Measurements from ENCODE around the gene SLC22A23. TPM values are rescaled to one million over a fixed set of nuclear protein-coding genes. Genes with fewer than 3 reads are reported as not detected.

SLC22A23 gene
- total and polyA plus RNA-seq, 2 experiments from 2014 or later: 2.4 to 7.3 TPM

GRCh38 chr6:3394671-3395070 lies 62.2 kb downstream of the SLC22A23 start:
- Histone ChIP-seq H3K79me2 (ENCODE audit: insufficient read depth) (no peaks in the 10 kb centered on the region), H3F3A (ENCODE audit: insufficient read depth) (peaks cover 25% of the 10 kb centered on the region)
- TF ChIP-seq EZH2phosphoT487 (IDR thresholded peaks at IDR 0.05; ENCODE audit: insufficient read depth, low read depth): no peak
- TF ChIP-seq EZH2 (IDR thresholded peaks at IDR 0.05; ENCODE audit: insufficient read depth, poor library complexity, severe bottlenecking): no peak

DNA sequence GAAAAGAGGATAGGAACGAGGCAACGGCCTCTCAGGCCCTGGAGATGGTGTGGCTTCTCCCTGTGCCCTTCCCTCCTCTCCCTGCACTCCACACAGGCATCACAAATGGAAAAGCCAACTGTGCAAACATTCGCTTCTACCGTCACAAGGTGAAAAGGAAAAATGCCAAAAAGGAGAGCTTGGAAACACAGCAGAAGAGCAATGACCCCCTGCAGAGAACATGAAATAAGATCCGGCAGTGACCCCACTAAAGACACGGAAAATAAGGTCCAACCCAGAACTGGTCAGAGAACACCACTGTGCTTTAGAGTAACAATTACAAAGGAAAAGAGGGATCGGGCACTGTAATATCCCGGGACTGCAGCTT lies 63.0 kb downstream of the SLC22A23 start:
- in situ Hi-C loops (cut with MboI): no loop called here
- Histone ChIP-seq H3K4me2 (ENCODE audit: unreplicated experiment) (no peak overlapping the region), H2AFZ (no peak overlapping the region), H3K27me3 (replicated peaks; ENCODE audit: insufficient read depth) (no peaks in the 10 kb centered on the region), H3K36me3 (ENCODE audit: low read depth) (no peaks in the 10 kb centered on the region), H3K79me2 (ENCODE audit: insufficient read depth) (no peaks in the 10 kb centered on the region), H3K9me3 (ENCODE audit: low read depth) (no peaks in the 10 kb centered on the region), H3K9ac (no peak overlapping the region), H4K20me1 (ENCODE audit: insufficient read depth) (no peaks in the 10 kb centered on the region), H3K9me2 (ENCODE audit: insufficient read depth) (no peaks in the 10 kb centered on the region), H3K4me1 (ENCODE audit: insufficient read depth) (peaks cover 35% of the 10 kb centered on the region), H3K27ac (no peak overlapping the region), H3F3A (ENCODE audit: insufficient read depth) (peaks cover 33% of the 10 kb centered on the region), H3K4me3 (no peak overlapping the region)
- TF ChIP-seq EZH2phosphoT487 (IDR thresholded peaks at IDR 0.05; ENCODE audit: insufficient read depth, low read depth): no peak
- TF ChIP-seq EZH2 (IDR thresholded peaks at IDR 0.05; ENCODE audit: insufficient read depth, poor library complexity, severe bottlenecking): no peak
- 96 to 99% methylated on average over 8 of the region's 8 CpGs for WGBS, 2 experiments (ENCODE audit: low coverage in 1 of 2, low lambda C conversion rate in 2 of 2, missing lambda C conversion rate in 2 of 2)
- no peak for DNase-seq

More at GRCh38 chr6:3394671-3395070, 62.2 kb downstream of the SLC22A23 start:
- H3K36me3 ChIP-seq (ENCODE audit: low read depth): no peaks in the 10 kb centered on the region
- H3K4me1 ChIP-seq (ENCODE audit: insufficient read depth): peaks cover 26% of the 10 kb centered on the region
- H4K20me1 ChIP-seq (ENCODE audit: insufficient read depth): no peaks in the 10 kb centered on the region
- H3K4me2 ChIP-seq (ENCODE audit: unreplicated experiment): no peak overlapping the region
- H3K27ac ChIP-seq: no peak overlapping the region
- no peaks in the 10 kb centered on the region for H3K9me3 ChIP-seq (ENCODE audit: low read depth)
- H3K27me3 ChIP-seq (replicated peaks; ENCODE audit: insufficient read depth): no peaks in the 10 kb centered on the region
- no peak overlapping the region for H3K4me3 ChIP-seq
- DNase-seq: no peak
- WGBS, 2 experiments (ENCODE audit: low coverage in 1 of 2, low lambda C conversion rate in 2 of 2, missing lambda C conversion rate in 2 of 2): 89 to 92% methylated on average over 7 of the region's 7 CpGs
- no peak overlapping the region for H3K9ac ChIP-seq
- in situ Hi-C loops (cut with MboI): no loop called here
- H3K9me2 ChIP-seq (ENCODE audit: insufficient read depth): no peaks in the 10 kb centered on the region
- no peak overlapping the region for H2AFZ ChIP-seq

GRCh38 chr6:3392930-3393835 lies 63.7 kb downstream of the SLC22A23 start:
- Histone ChIP-seq H3K9ac (no peak overlapping the region), H3K27me3 (replicated peaks; ENCODE audit: insufficient read depth) (no peaks in the 10 kb centered on the region), H3F3A (ENCODE audit: insufficient read depth) (peaks cover 40% of the 10 kb centered on the region), H3K79me2 (ENCODE audit: insufficient read depth) (no peaks in the 10 kb centered on the region), H4K20me1 (ENCODE audit: insufficient read depth) (no peaks in the 10 kb centered on the region), H2AFZ (no peak overlapping the region), H3K4me1 (ENCODE audit: insufficient read depth) (peaks cover 39% of the 10 kb centered on the region), H3K4me3 (no peak overlapping the region), H3K27ac (no peak overlapping the region), H3K36me3 (ENCODE audit: low read depth) (no peaks in the 10 kb centered on the region), H3K9me3 (ENCODE audit: low read depth) (no peaks in the 10 kb centered on the region), H3K4me2 (ENCODE audit: unreplicated experiment) (no peak overlapping the region), H3K9me2 (ENCODE audit: insufficient read depth) (no peaks in the 10 kb centered on the region)
- in situ Hi-C loops (cut with MboI): no loop called here
- no peak for DNase-seq
- TF ChIP-seq EZH2 (IDR thresholded peaks at IDR 0.05; ENCODE audit: insufficient read depth, poor library complexity, severe bottlenecking) (no peak), EZH2phosphoT487 (IDR thresholded peaks at IDR 0.05; ENCODE audit: insufficient read depth, low read depth) (no peak)
- 91 to 95% methylated on average over 13 of the region's 13 CpGs for WGBS, 2 experiments (ENCODE audit: low coverage in 1 of 2, low lambda C conversion rate in 2 of 2, missing lambda C conversion rate in 2 of 2)

- no peaks in the 10 kb centered on the region for H3K27me3 ChIP-seq (replicated peaks; ENCODE audit: insufficient read depth)
Observed at GRCh38 chr6:3391902-3392458, 64.9 kb downstream of the SLC22A23 start.

More at GRCh38 chr6:3391902-3392458, 64.9 kb downstream of the SLC22A23 start:
- Histone ChIP-seq H3K79me2 (ENCODE audit: insufficient read depth) (0 out of 2 replicates have a peak, but pooled peaks cover 3% of the 10 kb centered on the region), H3F3A (ENCODE audit: insufficient read depth) (peaks cover 47% of the 10 kb centered on the region), H3K9me2 (ENCODE audit: insufficient read depth) (no peaks in the 10 kb centered on the region), H3K4me2 (ENCODE audit: unreplicated experiment) (peak overlapping the region; percentile 1), H4K20me1 (ENCODE audit: insufficient read depth) (no peaks in the 10 kb centered on the region), H3K9me3 (ENCODE audit: low read depth) (no peaks in the 10 kb centered on the region), H3K9ac (no peak overlapping the region), H3K4me1 (ENCODE audit: insufficient read depth) (peaks cover 39% of the 10 kb centered on the region), H3K27ac (0 out of 2 replicates have a peak overlapping the region, but pooled peaks have one; percentile 24), H3K4me3 (no peak overlapping the region), H2AFZ (no peak overlapping the region), H3K36me3 (ENCODE audit: low read depth) (no peaks in the 10 kb centered on the region)
- 92 to 96% methylated on average over 3 of the region's 3 CpGs for WGBS, 2 experiments (ENCODE audit: low coverage in 1 of 2, low lambda C conversion rate in 2 of 2, missing lambda C conversion rate in 2 of 2)
- TF ChIP-seq EZH2phosphoT487 (IDR thresholded peaks at IDR 0.05; ENCODE audit: insufficient read depth, low read depth): no peak
- TF ChIP-seq EZH2 (IDR thresholded peaks at IDR 0.05; ENCODE audit: insufficient read depth, poor library complexity, severe bottlenecking): no peak
- in situ Hi-C loops (cut with MboI): no loop called here
- no peak for DNase-seq
